Prostate gland (tissue), 2 donors: Measurements from ENCODE around the gene ZFP3. TPM values are rescaled to one million over a fixed set of nuclear protein-coding genes. Genes with fewer than 3 reads are reported as not detected.
"Not testable (repeated sequence)": the region's sequence is repeated elsewhere in the genome, so short reads cannot be mapped to it uniquely, and the experiment has no call there.

Experiments used
- DNase-seq: peaks from one replicate; pipeline ENCODE4 v3.0.0-alpha.2; 2019; ENCODE audit warnings: low spot score
- H3K27ac ChIP-seq, 2 donors: fragments of 200-600 bp; sonication (generic); 2 replicates each; pipeline ENCODE4 v1.5.1; 2017 to 2019
- H3K27me3 ChIP-seq: fragments of 200-600 bp; sonication (generic); replicated peaks from 2 replicates; pipeline ENCODE4 v1.5.1; 2019; ENCODE audit not compliant: insufficient read depth
- H3K36me3 ChIP-seq, 2 donors: fragments of 200-600 bp; sonication (generic); 1 replicate in 1 of 2; 2 replicates in 1 of 2; pipeline versions ENCODE4 v1.5.1 to v1.8.1; 2017 to 2019
- H3K4me1 ChIP-seq: fragments of 200-600 bp; sonication (generic); replicated peaks from 2 replicates; pipeline ENCODE4 v1.5.1; 2019
- H3K4me3 ChIP-seq, 2 donors: fragments of 200-600 bp; sonication (generic); 2 replicates each; pipeline ENCODE4 v1.5.1; 2017 to 2019
- H3K9me3 ChIP-seq: fragments of 200-600 bp; sonication (generic); 2 replicates; pipeline ENCODE4 v1.5.1; 2017
- POLR2A ChIP-seq: fragments of 450-650 bp; IDR thresholded peaks from one replicate; pipeline ENCODE4 v1.6.1; 2016; ENCODE audit warnings: antibody characterized with exemption, mild to moderate bottlenecking
- POLR2AphosphoS5 ChIP-seq: sonication (generic); formaldehyde crosslinking; IDR thresholded peaks from one replicate; pipeline ENCODE4 v1.6.1; 2017; ENCODE audit warnings: antibody characterized with exemption
- WGBS: methylation state at CpG from one replicate; pipeline ENCODE4 v1.1.5; 2018; 5-methylcytosine and 5-hydroxymethylcytosine counted together
- intact Hi-C: fragments of 100-400 bp; cut with DNase I; formaldehyde crosslinking; loops from one replicate; pipeline ENCODE4 v1.14.2; 2022
- total RNA-seq, 2 donors: library from RNA; depleted of rRNA; stranded (reverse); fragments of >200 nt; gene quantifications; one replicate each; pipeline ENCODE4 v1.1.0, GENCODE V29; 2016
- TF ChIP-seq, protein P1 (sequence below), 4 experiments: fragments of 200-600 bp in 2 of 4; fragments of 450-650 bp in 2 of 4; sonication (generic) in 2 of 4; IDR thresholded peaks; 1 replicate in 3 of 4; 2 replicates in 1 of 4; pipeline ENCODE4 v1.5.1; 2016 to 2019; ENCODE audit warnings: antibody characterized with exemption in 4 of 4, mild to moderate bottlenecking in 2 of 4, moderate library complexity in 2 of 4

Gene ZFP3
- total RNA-seq, 2 donors from 2014 or later, result 5.4 to 8.5 TPM

DNA sequence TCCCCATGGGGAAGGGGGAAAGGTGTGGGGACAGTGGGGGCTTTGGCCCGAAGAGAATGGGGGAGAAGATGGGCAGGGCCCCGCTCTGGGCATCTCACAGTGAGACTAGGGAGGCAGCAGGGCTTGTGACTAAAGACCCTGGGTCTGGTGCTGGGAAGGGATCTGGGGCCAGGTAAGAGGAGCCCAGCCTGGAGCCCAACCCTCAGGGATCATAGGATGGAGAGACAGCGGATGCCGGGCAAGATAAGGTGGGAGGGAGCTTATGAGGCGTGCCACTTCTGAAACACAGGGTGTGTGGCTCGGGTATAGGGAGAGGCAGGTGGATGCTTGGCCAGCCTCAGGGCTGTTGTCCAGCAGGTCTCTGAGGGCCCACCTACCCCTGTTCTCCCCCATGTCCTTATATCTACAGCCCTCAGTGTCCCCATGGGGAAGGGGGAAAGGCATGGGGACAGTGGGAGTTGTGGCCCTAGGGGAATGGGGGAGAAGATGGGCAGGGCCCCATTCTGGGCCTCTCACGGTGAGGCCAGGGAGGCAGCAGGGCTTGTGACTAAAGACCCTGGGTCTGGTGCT lies 53.0 kb downstream of the ZFP3 start:
- no peak for DNase-seq
- WGBS, result 87% methylated on average over 7 of the region's 7 CpGs
- no peaks in the 10 kb centered on the region for H3K36me3 ChIP-seq

DNA sequence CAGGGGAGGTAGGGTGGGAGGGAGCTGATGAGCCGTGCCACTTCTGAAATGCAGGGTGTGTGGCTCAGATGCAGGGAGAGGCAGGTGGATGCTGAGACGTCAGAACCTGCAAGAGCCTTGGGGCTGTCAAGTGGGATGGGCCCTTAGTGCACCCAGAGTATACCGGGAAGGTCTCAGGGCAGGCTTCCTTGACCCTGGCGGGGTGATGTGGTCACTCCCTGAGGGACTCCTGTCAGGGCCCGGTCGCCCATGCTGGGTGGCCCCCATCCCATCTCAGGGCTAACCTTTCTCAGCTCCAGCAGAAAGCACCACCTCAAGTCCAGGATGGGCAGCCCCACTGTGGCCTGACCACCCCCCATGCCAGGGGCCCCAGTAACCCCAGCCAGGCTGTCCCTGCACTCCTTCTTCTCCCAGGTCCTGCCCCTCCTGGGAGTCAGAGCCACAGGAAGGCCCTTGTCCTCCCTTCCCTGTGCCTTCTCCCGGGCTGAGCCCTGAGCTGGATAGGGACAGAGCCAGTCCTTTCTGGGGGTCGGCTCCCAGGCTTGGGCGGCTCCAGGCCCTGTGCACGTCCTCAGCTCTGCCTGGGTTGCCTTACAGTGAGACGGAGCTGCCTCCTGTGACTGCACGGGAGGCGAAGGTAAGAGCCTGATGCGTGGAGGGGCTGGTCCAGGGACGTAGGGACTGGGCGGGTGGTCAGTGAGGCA lies 53.7 kb downstream of the ZFP3 start:
- WGBS, result 78% methylated on average over 15 of the region's 16 CpGs
- H3K27me3 ChIP-seq, H3K36me3 ChIP-seq, H3K27ac ChIP-seq, H3K4me1 ChIP-seq, intact Hi-C loops, H3K9me3 ChIP-seq, H3K4me3 ChIP-seq: not testable (repeated sequence)
- peak; percentile 2 for DNase-seq

More for the DNA sequence above, 53.0 kb downstream of the ZFP3 start:
- intact Hi-C loops, result no loop called here
- Histone ChIP-seq H3K27me3 (no peaks in the 10 kb centered on the region), H3K4me1 (no peaks in the 10 kb centered on the region), H3K4me3 (no peak overlapping the region), H3K27ac (no peak overlapping the region), H3K9me3 (no peaks in the 10 kb centered on the region)
- TF ChIP-seq POLR2AphosphoS5, result no peak
- TF ChIP-seq POLR2A, result no peak
- TF ChIP-seq, protein P1, sequence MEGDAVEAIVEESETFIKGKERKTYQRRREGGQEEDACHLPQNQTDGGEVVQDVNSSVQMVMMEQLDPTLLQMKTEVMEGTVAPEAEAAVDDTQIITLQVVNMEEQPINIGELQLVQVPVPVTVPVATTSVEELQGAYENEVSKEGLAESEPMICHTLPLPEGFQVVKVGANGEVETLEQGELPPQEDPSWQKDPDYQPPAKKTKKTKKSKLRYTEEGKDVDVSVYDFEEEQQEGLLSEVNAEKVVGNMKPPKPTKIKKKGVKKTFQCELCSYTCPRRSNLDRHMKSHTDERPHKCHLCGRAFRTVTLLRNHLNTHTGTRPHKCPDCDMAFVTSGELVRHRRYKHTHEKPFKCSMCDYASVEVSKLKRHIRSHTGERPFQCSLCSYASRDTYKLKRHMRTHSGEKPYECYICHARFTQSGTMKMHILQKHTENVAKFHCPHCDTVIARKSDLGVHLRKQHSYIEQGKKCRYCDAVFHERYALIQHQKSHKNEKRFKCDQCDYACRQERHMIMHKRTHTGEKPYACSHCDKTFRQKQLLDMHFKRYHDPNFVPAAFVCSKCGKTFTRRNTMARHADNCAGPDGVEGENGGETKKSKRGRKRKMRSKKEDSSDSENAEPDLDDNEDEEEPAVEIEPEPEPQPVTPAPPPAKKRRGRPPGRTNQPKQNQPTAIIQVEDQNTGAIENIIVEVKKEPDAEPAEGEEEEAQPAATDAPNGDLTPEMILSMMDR (IDR thresholded peaks at IDR 0.05), result no peak

DNA sequence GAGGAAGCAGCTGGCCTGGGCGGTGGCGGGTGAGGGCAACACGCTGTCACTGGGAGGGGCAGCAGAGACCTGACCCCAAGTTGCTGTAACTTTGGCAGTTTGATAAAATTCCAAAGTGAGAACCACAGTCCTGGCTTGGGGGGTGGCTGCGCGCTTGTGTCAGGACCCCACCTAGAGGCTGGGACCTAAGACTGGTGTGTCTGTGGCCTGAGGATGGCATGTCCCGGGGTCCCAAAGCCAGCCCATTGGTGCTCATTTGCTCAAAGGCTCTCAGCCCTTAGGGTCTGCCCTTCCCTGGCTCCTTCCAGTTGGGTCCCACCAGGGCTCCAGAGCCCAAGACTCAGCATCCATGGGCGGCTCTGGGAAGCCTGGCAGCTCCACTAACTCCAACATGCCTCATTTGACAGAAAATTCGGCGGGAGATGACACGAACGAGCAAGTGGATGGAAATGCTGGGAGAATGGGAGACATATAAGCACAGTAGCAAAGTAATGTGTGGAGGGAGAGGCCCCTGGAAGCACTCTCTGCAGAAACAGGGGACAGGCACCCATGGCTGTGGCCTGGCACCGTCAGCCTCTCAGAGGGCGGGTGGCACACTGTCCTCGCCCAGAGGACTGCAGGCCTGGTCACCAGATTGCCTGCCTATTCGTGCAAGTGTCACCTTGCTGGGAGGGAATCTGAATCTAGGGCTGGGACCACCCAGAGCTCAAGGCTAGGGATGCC lies 54.4 kb downstream of the ZFP3 start:
- H3K4me1 ChIP-seq, H3K9me3 ChIP-seq, H3K36me3 ChIP-seq, H3K27ac ChIP-seq, H3K4me3 ChIP-seq, intact Hi-C loops, H3K27me3 ChIP-seq: not testable (repeated sequence)
- DNase-seq, result peak; percentile 2
- WGBS, result 88% methylated on average over 13 of the region's 15 CpGs

DNA sequence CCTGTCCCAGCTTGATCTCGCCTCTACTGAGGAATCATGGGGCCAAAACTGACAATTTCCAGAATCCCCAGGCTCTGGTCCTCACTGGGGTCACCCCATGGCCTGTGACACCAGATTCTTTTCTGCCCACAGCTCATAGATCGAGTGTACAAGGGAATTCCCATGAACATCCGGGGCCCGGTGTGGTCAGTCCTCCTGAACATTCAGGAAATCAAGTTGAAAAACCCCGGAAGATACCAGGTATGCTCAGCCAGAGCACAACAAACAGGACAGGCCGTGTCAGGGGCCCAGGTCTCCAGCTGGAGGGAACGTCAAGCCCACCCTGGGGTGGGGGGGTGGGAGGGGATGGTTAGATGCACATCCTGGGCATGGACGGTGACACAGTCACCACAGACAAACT lies 55.0 kb downstream of the ZFP3 start:
- no peak overlapping the region for H3K4me3 ChIP-seq
- H3K27ac ChIP-seq, result no peak overlapping the region
- no peaks in the 10 kb centered on the region for H3K27me3 ChIP-seq
- intact Hi-C loops, result no loop called here
- TF ChIP-seq POLR2AphosphoS5, result no peak
- TF ChIP-seq POLR2A, result no peak
- TF ChIP-seq, protein P1 (IDR thresholded peaks at IDR 0.05), result no peak
- no peaks in the 10 kb centered on the region for H3K36me3 ChIP-seq
- 76% methylated on average over 7 of the region's 8 CpGs for WGBS
- H3K4me1 ChIP-seq, result no peaks in the 10 kb centered on the region
- DNase-seq, result peak; percentile 3
- H3K9me3 ChIP-seq, result no peaks in the 10 kb centered on the region

DNA sequence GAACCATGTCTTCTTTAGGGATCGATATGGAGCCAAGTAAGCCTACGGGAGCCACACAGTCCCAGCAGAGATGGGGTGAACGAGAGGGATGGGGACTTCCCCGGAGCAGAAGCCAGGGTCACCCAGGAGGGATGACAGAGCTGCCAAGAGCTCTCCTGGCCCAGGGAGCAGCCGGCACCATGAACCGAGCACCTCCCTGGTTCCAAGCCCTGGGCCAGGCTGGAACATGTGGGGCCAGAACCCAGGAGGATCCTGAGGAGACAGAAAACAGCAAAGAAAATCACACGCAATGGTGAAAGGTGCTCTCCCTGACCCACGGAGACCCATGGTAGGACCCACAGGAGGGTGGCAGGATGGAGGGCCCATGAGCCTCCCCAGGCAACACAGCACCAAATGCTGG lies 55.7 kb downstream of the ZFP3 start:
- H3K4me1 ChIP-seq, H3K27me3 ChIP-seq, DNase-seq, H3K4me3 ChIP-seq, H3K36me3 ChIP-seq, intact Hi-C loops, H3K27ac ChIP-seq, H3K9me3 ChIP-seq: not testable (repeated sequence)
- WGBS, result 91% methylated on average over 8 of the region's 8 CpGs

DNA sequence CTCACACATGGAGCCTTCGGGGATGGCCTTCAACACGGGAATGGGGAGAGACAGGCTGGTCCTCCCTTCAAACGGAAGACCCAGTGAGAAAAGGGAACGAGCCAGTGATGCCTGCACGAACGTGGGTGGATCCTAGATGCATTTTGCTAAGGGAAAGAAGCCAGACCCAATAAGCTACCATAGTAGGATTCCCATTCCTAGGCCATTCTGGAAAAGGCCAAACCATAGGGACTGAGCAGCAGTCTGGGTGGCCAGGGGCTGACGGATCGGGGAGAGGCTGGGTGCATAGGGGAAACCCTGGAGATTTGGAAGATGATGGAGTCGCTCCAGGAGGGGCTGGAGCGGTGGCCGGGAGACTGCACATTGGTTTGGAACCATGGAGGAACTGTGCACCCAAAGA lies 56.3 kb downstream of the ZFP3 start:
- H3K27ac ChIP-seq, DNase-seq, H3K4me3 ChIP-seq, H3K4me1 ChIP-seq, intact Hi-C loops, H3K36me3 ChIP-seq, H3K9me3 ChIP-seq, H3K27me3 ChIP-seq: not testable (repeated sequence)
- WGBS, result 88% methylated on average over 11 of the region's 11 CpGs

DNA sequence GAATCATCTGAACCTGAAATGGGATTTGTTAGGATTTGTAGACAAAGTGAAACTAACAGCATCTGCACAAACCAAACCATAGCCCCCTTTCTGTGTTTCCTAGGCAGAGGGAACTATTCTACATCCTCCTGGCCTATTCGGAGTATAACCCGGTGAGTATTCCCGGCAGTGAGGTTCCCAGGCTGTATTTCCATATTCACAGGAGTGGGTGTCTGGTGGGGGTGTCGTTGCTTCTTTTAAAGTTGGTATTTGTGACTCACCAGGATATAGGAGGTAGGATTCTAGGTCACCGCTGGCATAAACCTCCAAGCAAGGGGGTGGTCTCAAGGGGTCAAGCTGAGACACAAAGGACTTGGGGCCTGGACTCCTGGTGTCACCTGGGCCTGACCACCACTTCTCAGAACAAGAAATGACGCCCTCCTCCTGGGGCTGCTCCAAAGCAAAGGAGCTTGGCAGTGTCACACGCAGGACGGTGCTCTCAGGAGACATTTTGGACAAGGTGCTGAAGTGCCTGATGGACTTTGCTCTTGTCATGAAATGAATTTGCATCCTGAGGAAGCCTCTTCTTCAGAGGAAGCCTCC lies 57.0 kb downstream of the ZFP3 start:
- H3K4me3 ChIP-seq, DNase-seq, H3K36me3 ChIP-seq, H3K4me1 ChIP-seq, H3K27me3 ChIP-seq, intact Hi-C loops, H3K27ac ChIP-seq, H3K9me3 ChIP-seq: not testable (repeated sequence)
- WGBS, result 76% methylated on average over 8 of the region's 8 CpGs
